VCaP (cell line): ENCODE measurements around the gene VIL1.
A peak's percentile ranks its signal among the peaks of the same experiment; 100 is the strongest.

Experiments used
- H3K27ac ChIP-seq: fragments of 450-650 bp; 2 replicates; pipeline ENCODE4 v1.5.1; 2017
- CTCF ChIP-seq: fragments of 450-650 bp; conservative IDR thresholded peaks from 2 replicates; pipeline ENCODE4 v1.5.1; 2017; ENCODE audit warnings: mild to moderate bottlenecking, moderate library complexity

VIL1 gene

GRCh38 chr2:218435003-218435982 is 16.4 kb downstream of the VIL1 start:
- TF ChIP-seq CTCF: no peak
- H3K27ac ChIP-seq: no peak overlapping the region

- H3K27ac ChIP-seq: no peak overlapping the region
- no peak for TF ChIP-seq CTCF
These were observed 18.1 kb downstream of the VIL1 start for GRCh38 chr2:218436992-218437391.

GRCh38 chr2:218437969-218438368 is 19.0 kb downstream of the VIL1 start:
- TF ChIP-seq CTCF: no peak

GRCh38 chr2:218438596-218438995 is 19.7 kb downstream of the VIL1 start:
- no peak for TF ChIP-seq CTCF

More at GRCh38 chr2:218437969-218438368, 19.0 kb downstream of the VIL1 start:
- peak overlapping the region; percentile 57 for H3K27ac ChIP-seq

GRCh38 chr2:218444692-218445357 is 25.9 kb downstream of the VIL1 start:
- no peak for TF ChIP-seq CTCF
- peak overlapping the region; percentile 94 for H3K27ac ChIP-seq

More at GRCh38 chr2:218438596-218438995, 19.7 kb downstream of the VIL1 start:
- H3K27ac ChIP-seq: peak overlapping the region; percentile 57

GRCh38 chr2:218445602-218446001 is 26.7 kb downstream of the VIL1 start:
- no peak for TF ChIP-seq CTCF
- H3K27ac ChIP-seq: peak overlapping the region; percentile 94

GRCh38 chr2:218446547-218446946 is 27.6 kb downstream of the VIL1 start:
- peak overlapping the region; percentile 94 for H3K27ac ChIP-seq
- no peak for TF ChIP-seq CTCF
